Measurements from ENCODE around the gene RPS6KA4.
A peak's percentile ranks its signal among the peaks of the same experiment; 100 is the strongest.
"Not testable (repeated sequence)": the region's sequence is repeated elsewhere in the genome, so short reads cannot be mapped to it uniquely, and the experiment has no call there.

RPS6KA4 gene

GRCh38 chr11:64358907-64359711, at the start of gene RPS6KA4:
Gene RPS6KA4 (plus strand): TSS chr11:64359162. CDS start chr11:64359236, 74 bp downstream.
- intact Hi-C loops (cut with DNase I), result loop anchor here (5.0 kb wide), 1 partner anchor 42 kb away; the partner anchor contains the start of genes PRDX5 and TRMT112
- peak in 8 of 10 donors; percentile 41 to 95 (median 66) for DNase-seq

GRCh38 chr11:64312947-64313346, 46.0 kb upstream of the RPS6KA4 start:
- intact Hi-C loops (cut with DNase I), result no loop called here
- no peak for DNase-seq

- peak in 4 of 10 donors; percentile 22 to 93 (median 46) for DNase-seq
- intact Hi-C loops (cut with DNase I), result no loop called here
Observed at GRCh38 chr11:64313491-64314145, 45.3 kb upstream of the RPS6KA4 start.

- intact Hi-C loops (cut with DNase I), result no loop called here
- DNase-seq, result no peak
Observed at GRCh38 chr11:64314146-64314804, 44.7 kb upstream of the RPS6KA4 start.

- DNase-seq, result no peak
- intact Hi-C loops (cut with DNase I), result loop anchor here (5.0 kb wide), 1 partner anchor 42 kb away; the partner anchor contains the start of gene RPS6KA4
Observed at GRCh38 chr11:64314805-64315561, 44.0 kb upstream of the RPS6KA4 start.

GRCh38 chr11:64315667-64316526, 43.1 kb upstream of the RPS6KA4 start:
- not testable (repeated sequence) for DNase-seq
- intact Hi-C loops (cut with DNase I), result loop anchor here (5.0 kb wide), 1 partner anchor 41 kb away; the partner anchor contains the start of gene RPS6KA4

GRCh38 chr11:64316672-64317324, 42.2 kb upstream of the RPS6KA4 start:
- intact Hi-C loops (cut with DNase I), result loop anchor here (5.0 kb wide), 1 partner anchor 41 kb away; the partner anchor contains the start of gene RPS6KA4
- DNase-seq, result peak in 1 of 10 donors; percentile 72

- DNase-seq, result peak; percentile 95 to 99 (median 98)
- intact Hi-C loops (cut with DNase I), result loop anchor here (5.0 kb wide), 1 partner anchor 40 kb away; the partner anchor contains the start of gene RPS6KA4
Observed at GRCh38 chr11:64317325-64317960, 41.5 kb upstream of the RPS6KA4 start, which contains the start of gene TRMT112. Gene TRMT112 (minus strand): TSS chr11:64317559. CDS start chr11:64317526, 33 bp downstream.

- intact Hi-C loops (cut with DNase I), result loop anchor here (5.0 kb wide), 1 partner anchor 39 kb away; the partner anchor contains the start of gene RPS6KA4
- peak; percentile 94 to 100 (median 96) for DNase-seq
Observed at GRCh38 chr11:64317961-64318765, 40.8 kb upstream of the RPS6KA4 start, which contains the start of gene PRDX5. Gene PRDX5 (plus strand): TSS chr11:64318121. CDS start chr11:64318216, 95 bp downstream.

- DNase-seq, result no peak
- intact Hi-C loops (cut with DNase I), result loop anchor here (5.0 kb wide), 1 partner anchor 38 kb away; the partner anchor contains the start of gene RPS6KA4
Observed at GRCh38 chr11:64318766-64319761, 39.9 kb upstream of the RPS6KA4 start.

GRCh38 chr11:64320556-64320955, 38.4 kb upstream of the RPS6KA4 start:
- no peak for DNase-seq
- intact Hi-C loops (cut with DNase I), result no loop called here

- no peak for DNase-seq
- intact Hi-C loops (cut with DNase I), result no loop called here
Observed at GRCh38 chr11:64321026-64321425, 37.9 kb upstream of the RPS6KA4 start.

- no peak for DNase-seq
- intact Hi-C loops (cut with DNase I), result no loop called here
Observed at GRCh38 chr11:64321533-64321932, 37.4 kb upstream of the RPS6KA4 start.

- intact Hi-C loops (cut with DNase I), result no loop called here
- no peak for DNase-seq
Observed at GRCh38 chr11:64322925-64323260, 36.1 kb upstream of the RPS6KA4 start.

GRCh38 chr11:64323373-64323772, 35.6 kb upstream of the RPS6KA4 start:
- no peak for DNase-seq
- intact Hi-C loops (cut with DNase I), result no loop called here

GRCh38 chr11:64323984-64324383, 35.0 kb upstream of the RPS6KA4 start:
- DNase-seq; intact Hi-C loops (cut with DNase I): not testable (repeated sequence)

All from posterior cingulate gyrus (tissue), 11 donors.